ENCODE data around the gene IRAG1. TPM values are rescaled to one million over a fixed set of nuclear protein-coding genes. Genes with fewer than 3 reads are reported as not detected.

The IRAG1 gene
- total and polyA plus RNA-seq, 2 experiments from 2014 or later, result 1.5 to 2.7 TPM

DNA sequence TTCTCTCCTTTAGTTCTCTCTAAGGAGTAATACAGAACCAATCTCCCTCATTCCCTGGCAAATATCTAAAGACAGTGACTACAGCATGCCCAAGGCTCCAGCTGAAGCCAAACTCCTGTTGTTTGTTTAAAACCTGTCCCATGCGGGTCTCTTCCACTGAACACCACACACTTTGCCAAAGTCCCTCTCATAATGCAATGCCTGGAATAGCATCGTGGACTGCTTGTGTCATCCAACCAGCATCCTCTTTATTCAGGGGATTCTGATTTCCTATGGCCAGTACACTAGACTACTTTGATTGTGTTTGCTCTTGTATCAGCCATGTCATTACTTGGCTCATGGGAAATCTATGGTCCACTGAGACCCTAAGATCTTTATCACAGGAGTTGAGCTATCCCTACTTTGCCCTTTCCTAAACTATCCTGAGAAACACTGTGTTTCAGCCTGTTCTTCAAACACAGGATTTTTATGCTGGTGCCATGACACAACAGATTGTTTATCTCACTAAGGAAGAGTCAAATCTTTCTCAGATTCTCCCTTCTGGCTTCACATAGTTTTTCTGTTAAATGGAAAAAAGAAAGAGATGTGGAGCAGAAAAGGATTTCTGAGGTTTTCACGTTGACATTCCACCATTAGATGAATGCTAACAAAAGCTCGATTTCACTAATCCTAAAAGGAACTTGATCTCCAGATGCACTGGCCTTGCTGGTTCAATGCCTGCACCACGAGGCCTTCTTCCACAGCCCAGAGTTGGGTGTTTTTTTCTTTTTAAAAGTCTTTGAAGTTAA lies 15.9 kb upstream of the IRAG1 start:
- Mint-ChIP-seq H3K4me3 (no peak overlapping the region), H3K9me3 (no peaks in the 10 kb centered on the region), H3K36me3 (ENCODE audit: low read depth) (no peaks in the 10 kb centered on the region), H3K27ac (no peak overlapping the region), H3K27me3 (ENCODE audit: insufficient read depth, low read depth, poor library complexity) (no peaks in the 10 kb centered on the region), H3K4me1 (no peaks in the 10 kb centered on the region)
- Histone ChIP-seq H3K36me3 (ENCODE audit: insufficient read depth) (no peaks in the 10 kb centered on the region), H3K27me3 (ENCODE audit: insufficient read depth) (no peaks in the 10 kb centered on the region), H3K4me1 (ENCODE audit: insufficient read depth) (no peaks in the 10 kb centered on the region), H3F3A (replicated peaks; ENCODE audit: low read depth) (no peaks in the 10 kb centered on the region), H4K20me1 (replicated peaks; ENCODE audit: insufficient read depth) (no peaks in the 10 kb centered on the region), H3K4me2 (no peak overlapping the region), H3K4me3 (no peak overlapping the region), H3K9me2 (ENCODE audit: insufficient read depth) (no peaks in the 10 kb centered on the region), H3K79me2 (replicated peaks; ENCODE audit: insufficient read depth) (no peaks in the 10 kb centered on the region), H3K27ac (ENCODE audit: low read depth) (no peak overlapping the region), H2AFZ (no peak overlapping the region)
- DNase-seq (ENCODE audit: low spot score) (no peak), ATAC-seq (no peak)
- TF ChIP-seq, protein P1, sequence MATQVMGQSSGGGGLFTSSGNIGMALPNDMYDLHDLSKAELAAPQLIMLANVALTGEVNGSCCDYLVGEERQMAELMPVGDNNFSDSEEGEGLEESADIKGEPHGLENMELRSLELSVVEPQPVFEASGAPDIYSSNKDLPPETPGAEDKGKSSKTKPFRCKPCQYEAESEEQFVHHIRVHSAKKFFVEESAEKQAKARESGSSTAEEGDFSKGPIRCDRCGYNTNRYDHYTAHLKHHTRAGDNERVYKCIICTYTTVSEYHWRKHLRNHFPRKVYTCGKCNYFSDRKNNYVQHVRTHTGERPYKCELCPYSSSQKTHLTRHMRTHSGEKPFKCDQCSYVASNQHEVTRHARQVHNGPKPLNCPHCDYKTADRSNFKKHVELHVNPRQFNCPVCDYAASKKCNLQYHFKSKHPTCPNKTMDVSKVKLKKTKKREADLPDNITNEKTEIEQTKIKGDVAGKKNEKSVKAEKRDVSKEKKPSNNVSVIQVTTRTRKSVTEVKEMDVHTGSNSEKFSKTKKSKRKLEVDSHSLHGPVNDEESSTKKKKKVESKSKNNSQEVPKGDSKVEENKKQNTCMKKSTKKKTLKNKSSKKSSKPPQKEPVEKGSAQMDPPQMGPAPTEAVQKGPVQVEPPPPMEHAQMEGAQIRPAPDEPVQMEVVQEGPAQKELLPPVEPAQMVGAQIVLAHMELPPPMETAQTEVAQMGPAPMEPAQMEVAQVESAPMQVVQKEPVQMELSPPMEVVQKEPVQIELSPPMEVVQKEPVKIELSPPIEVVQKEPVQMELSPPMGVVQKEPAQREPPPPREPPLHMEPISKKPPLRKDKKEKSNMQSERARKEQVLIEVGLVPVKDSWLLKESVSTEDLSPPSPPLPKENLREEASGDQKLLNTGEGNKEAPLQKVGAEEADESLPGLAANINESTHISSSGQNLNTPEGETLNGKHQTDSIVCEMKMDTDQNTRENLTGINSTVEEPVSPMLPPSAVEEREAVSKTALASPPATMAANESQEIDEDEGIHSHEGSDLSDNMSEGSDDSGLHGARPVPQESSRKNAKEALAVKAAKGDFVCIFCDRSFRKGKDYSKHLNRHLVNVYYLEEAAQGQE (IDR thresholded peaks at IDR 0.05; ENCODE audit: unreplicated experiment), result no peak
- no peak for TF ChIP-seq JUNB (IDR thresholded peaks at IDR 0.05; ENCODE audit: unreplicated experiment)
- TF ChIP-seq STAT1 (IDR thresholded peaks at IDR 0.05; ENCODE audit: unreplicated experiment), result no peak
- no peak for TF ChIP-seq NANOG (IDR thresholded peaks at IDR 0.05; ENCODE audit: borderline replicate concordance)
- TF ChIP-seq, protein P2, sequence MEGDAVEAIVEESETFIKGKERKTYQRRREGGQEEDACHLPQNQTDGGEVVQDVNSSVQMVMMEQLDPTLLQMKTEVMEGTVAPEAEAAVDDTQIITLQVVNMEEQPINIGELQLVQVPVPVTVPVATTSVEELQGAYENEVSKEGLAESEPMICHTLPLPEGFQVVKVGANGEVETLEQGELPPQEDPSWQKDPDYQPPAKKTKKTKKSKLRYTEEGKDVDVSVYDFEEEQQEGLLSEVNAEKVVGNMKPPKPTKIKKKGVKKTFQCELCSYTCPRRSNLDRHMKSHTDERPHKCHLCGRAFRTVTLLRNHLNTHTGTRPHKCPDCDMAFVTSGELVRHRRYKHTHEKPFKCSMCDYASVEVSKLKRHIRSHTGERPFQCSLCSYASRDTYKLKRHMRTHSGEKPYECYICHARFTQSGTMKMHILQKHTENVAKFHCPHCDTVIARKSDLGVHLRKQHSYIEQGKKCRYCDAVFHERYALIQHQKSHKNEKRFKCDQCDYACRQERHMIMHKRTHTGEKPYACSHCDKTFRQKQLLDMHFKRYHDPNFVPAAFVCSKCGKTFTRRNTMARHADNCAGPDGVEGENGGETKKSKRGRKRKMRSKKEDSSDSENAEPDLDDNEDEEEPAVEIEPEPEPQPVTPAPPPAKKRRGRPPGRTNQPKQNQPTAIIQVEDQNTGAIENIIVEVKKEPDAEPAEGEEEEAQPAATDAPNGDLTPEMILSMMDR (conservative IDR thresholded peaks at IDR 0.05; ENCODE audit: low read depth in 2 of 2), result no peak
- TF ChIP-seq ZNF114 (CRISPR knock-in tag; IDR thresholded peaks at IDR 0.05), result no peak
- TF ChIP-seq EZH2 (IDR thresholded peaks at IDR 0.05; ENCODE audit: low read depth, unreplicated experiment), result no peak
- TF ChIP-seq, protein P3, sequence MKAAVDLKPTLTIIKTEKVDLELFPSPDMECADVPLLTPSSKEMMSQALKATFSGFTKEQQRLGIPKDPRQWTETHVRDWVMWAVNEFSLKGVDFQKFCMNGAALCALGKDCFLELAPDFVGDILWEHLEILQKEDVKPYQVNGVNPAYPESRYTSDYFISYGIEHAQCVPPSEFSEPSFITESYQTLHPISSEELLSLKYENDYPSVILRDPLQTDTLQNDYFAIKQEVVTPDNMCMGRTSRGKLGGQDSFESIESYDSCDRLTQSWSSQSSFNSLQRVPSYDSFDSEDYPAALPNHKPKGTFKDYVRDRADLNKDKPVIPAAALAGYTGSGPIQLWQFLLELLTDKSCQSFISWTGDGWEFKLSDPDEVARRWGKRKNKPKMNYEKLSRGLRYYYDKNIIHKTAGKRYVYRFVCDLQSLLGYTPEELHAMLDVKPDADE (IDR thresholded peaks at IDR 0.05), result no peak
- TF ChIP-seq EZH2phosphoT487 (IDR thresholded peaks at IDR 0.05; ENCODE audit: unreplicated experiment), result no peak
- TF ChIP-seq ZNF331 (CRISPR knock-in tag; IDR thresholded peaks at IDR 0.05; ENCODE audit: low read depth), result no peak
- TF ChIP-seq CREB1 (CRISPR knock-in tag; IDR thresholded peaks at IDR 0.05; ENCODE audit: low read depth), result no peak
